Measurements from ENCODE around the gene C4orf50. TPM values are rescaled to one million over a fixed set of nuclear protein-coding genes. Genes with fewer than 3 reads are reported as not detected.

The C4orf50 gene
- total and polyA plus RNA-seq, 2 experiments from 2014 or later, result 0.06 to 0.31 TPM

- Histone ChIP-seq H3K4me2 (no peak overlapping the region), H3K4me3 (no peak overlapping the region), H2AFZ (no peak overlapping the region), H3K36me3 (ENCODE audit: insufficient read depth) (no peaks in the 10 kb centered on the region), H3K27me3 (ENCODE audit: insufficient read depth) (no peaks in the 10 kb centered on the region), H3K79me2 (replicated peaks; ENCODE audit: insufficient read depth) (no peaks in the 10 kb centered on the region), H4K20me1 (replicated peaks; ENCODE audit: insufficient read depth) (no peaks in the 10 kb centered on the region), H3K4me1 (ENCODE audit: insufficient read depth) (peaks cover 3% of the 10 kb centered on the region; the same call in 1 of the 2 replicates), H3K9me2 (ENCODE audit: insufficient read depth) (no peaks in the 10 kb centered on the region), H3F3A (replicated peaks; ENCODE audit: low read depth) (no peaks in the 10 kb centered on the region), H3K27ac (ENCODE audit: low read depth) (no peak overlapping the region)
- Mint-ChIP-seq H3K27ac (no peak overlapping the region), H3K36me3 (ENCODE audit: low read depth) (no peaks in the 10 kb centered on the region), H3K4me3 (no peak overlapping the region), H3K9me3 (no peaks in the 10 kb centered on the region; the same call in 2 of the 3 replicates), H3K4me1 (peaks cover 22% of the 10 kb centered on the region), H3K27me3 (ENCODE audit: insufficient read depth, low read depth, poor library complexity) (peaks cover 23% of the 10 kb centered on the region)
- TF ChIP-seq CREB1 (CRISPR knock-in tag; IDR thresholded peaks at IDR 0.05; ENCODE audit: low read depth) (no peak), ETS1 (IDR thresholded peaks at IDR 0.05) (no peak), EZH2 (IDR thresholded peaks at IDR 0.05; ENCODE audit: low read depth, unreplicated experiment) (no peak), POLR2AphosphoS5 (IDR thresholded peaks at IDR 0.05; ENCODE audit: low read depth) (no peak), ZNF331 (CRISPR knock-in tag; IDR thresholded peaks at IDR 0.05; ENCODE audit: low read depth) (no peak), STAT1 (IDR thresholded peaks at IDR 0.05; ENCODE audit: unreplicated experiment) (no peak), EZH2phosphoT487 (IDR thresholded peaks at IDR 0.05; ENCODE audit: unreplicated experiment) (no peak), JUNB (IDR thresholded peaks at IDR 0.05; ENCODE audit: unreplicated experiment) (no peak), ZNF114 (CRISPR knock-in tag; IDR thresholded peaks at IDR 0.05) (no peak), REST (IDR thresholded peaks at IDR 0.05; ENCODE audit: unreplicated experiment) (no peak), NANOG (IDR thresholded peaks at IDR 0.05; ENCODE audit: borderline replicate concordance) (no peak), CTCF (conservative IDR thresholded peaks at IDR 0.05; ENCODE audit: low read depth in 2 of 2) (no peak)
- TF ChIP-seq, protein P1, sequence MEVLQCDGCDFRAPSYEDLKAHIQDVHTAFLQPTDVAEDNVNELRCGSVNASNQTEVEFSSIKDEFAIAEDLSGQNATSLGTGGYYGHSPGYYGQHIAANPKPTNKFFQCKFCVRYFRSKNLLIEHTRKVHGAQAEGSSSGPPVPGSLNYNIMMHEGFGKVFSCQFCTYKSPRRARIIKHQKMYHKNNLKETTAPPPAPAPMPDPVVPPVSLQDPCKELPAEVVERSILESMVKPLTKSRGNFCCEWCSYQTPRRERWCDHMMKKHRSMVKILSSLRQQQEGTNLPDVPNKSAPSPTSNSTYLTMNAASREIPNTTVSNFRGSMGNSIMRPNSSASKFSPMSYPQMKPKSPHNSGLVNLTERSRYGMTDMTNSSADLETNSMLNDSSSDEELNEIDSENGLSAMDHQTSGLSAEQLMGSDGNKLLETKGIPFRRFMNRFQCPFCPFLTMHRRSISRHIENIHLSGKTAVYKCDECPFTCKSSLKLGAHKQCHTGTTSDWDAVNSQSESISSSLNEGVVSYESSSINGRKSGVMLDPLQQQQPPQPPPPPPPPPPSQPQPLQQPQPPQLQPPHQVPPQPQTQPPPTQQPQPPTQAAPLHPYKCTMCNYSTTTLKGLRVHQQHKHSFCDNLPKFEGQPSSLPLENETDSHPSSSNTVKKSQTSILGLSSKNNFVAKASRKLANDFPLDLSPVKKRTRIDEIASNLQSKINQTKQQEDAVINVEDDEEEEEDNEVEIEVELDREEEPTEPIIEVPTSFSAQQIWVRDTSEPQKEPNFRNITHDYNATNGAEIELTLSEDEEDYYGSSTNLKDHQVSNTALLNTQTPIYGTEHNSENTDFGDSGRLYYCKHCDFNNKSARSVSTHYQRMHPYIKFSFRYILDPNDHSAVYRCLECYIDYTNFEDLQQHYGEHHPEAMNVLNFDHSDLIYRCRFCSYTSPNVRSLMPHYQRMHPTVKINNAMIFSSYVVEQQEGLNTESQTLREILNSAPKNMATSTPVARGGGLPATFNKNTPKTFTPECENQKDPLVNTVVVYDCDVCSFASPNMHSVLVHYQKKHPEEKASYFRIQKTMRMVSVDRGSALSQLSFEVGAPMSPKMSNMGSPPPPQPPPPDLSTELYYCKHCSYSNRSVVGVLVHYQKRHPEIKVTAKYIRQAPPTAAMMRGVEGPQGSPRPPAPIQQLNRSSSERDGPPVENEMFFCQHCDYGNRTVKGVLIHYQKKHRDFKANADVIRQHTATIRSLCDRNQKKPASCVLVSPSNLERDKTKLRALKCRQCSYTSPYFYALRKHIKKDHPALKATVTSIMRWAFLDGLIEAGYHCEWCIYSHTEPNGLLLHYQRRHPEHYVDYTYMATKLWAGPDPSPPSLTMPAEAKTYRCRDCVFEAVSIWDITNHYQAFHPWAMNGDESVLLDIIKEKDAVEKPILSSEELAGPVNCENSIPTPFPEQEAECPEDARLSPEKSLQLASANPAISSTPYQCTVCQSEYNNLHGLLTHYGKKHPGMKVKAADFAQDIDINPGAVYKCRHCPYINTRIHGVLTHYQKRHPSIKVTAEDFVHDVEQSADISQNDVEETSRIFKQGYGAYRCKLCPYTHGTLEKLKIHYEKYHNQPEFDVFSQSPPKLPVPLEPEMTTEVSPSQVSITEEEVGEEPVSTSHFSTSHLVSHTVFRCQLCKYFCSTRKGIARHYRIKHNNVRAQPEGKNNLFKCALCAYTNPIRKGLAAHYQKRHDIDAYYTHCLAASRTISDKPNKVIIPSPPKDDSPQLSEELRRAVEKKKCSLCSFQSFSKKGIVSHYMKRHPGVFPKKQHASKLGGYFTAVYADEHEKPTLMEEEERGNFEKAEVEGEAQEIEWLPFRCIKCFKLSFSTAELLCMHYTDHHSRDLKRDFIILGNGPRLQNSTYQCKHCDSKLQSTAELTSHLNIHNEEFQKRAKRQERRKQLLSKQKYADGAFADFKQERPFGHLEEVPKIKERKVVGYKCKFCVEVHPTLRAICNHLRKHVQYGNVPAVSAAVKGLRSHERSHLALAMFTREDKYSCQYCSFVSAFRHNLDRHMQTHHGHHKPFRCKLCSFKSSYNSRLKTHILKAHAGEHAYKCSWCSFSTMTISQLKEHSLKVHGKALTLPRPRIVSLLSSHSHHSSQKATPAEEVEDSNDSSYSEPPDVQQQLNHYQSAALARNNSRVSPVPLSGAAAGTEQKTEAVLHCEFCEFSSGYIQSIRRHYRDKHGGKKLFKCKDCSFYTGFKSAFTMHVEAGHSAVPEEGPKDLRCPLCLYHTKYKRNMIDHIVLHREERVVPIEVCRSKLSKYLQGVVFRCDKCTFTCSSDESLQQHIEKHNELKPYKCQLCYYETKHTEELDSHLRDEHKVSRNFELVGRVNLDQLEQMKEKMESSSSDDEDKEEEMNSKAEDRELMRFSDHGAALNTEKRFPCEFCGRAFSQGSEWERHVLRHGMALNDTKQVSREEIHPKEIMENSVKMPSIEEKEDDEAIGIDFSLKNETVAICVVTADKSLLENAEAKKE (CRISPR knock-in tag; IDR thresholded peaks at IDR 0.05), result no peak
- DNase-seq (ENCODE audit: low spot score), result no peak
- no peak for ATAC-seq
Measured at GRCh38 chr4:5958199-5958735, 60.0 kb downstream of the C4orf50 start.

Data from GM23338 (cell line).